ENCODE measurements around the gene CLMN. TPM values are rescaled to one million over a fixed set of nuclear protein-coding genes. Genes with fewer than 3 reads are reported as not detected.

The CLMN gene
- total RNA-seq, 4 donors from 2014 or later = 6.5 to 10.0 (median 7.9) TPM

GRCh38 chr14:95323917-95324316, 4.2 kb upstream of the CLMN start:
- Histone ChIP-seq H3K4me3 (no peak overlapping the region), H3K27me3 (no peaks in the 10 kb centered on the region), H3K9me3 (no peaks in the 10 kb centered on the region), H3K4me1 (peaks cover 11 to 17% (median 17%) of the 10 kb centered on the region in 4 donors), H3K27ac (replicated peaks in 1 of 4) (no peak overlapping the region), H3K36me3 (no peaks in the 10 kb centered on the region)
- intact Hi-C loops (cut with DNase I) = no loop called here
- TF ChIP-seq EP300 (IDR thresholded peaks at IDR 0.05) (no peak), POLR2AphosphoS5 (IDR thresholded peaks at IDR 0.05) (no peak), POLR2A (IDR thresholded peaks at IDR 0.05; ENCODE audit: low read depth) (no peak), CTCF (IDR thresholded peaks at IDR 0.05) (no peak)
- no peak for DNase-seq (ENCODE audit: extremely low spot score)
- WGBS = 85% methylated on average over 5 of the region's 7 CpGs

GRCh38 chr14:95323361-95323760, 3.7 kb upstream of the CLMN start:
- H3K27ac ChIP-seq (replicated peaks in 1 of 4) = no peak overlapping the region

GRCh38 chr14:95322651-95323050, 2.9 kb upstream of the CLMN start:
- intact Hi-C loops (cut with DNase I) = no loop called here
- Histone ChIP-seq H3K27ac (replicated peaks in 1 of 4) (no peak overlapping the region), H3K36me3 (no peaks in the 10 kb centered on the region), H3K4me1 (peaks cover 12 to 25% (median 20%) of the 10 kb centered on the region in 4 donors), H3K9me3 (no peaks in the 10 kb centered on the region), H3K4me3 (no peak overlapping the region), H3K27me3 (no peaks in the 10 kb centered on the region)
- WGBS = 86% methylated on average over 4 of the region's 4 CpGs
- TF ChIP-seq POLR2AphosphoS5 (IDR thresholded peaks at IDR 0.05) (no peak), POLR2A (IDR thresholded peaks at IDR 0.05; ENCODE audit: low read depth) (no peak), EP300 (IDR thresholded peaks at IDR 0.05) (no peak), CTCF (IDR thresholded peaks at IDR 0.05) (no peak)
- no peak for DNase-seq (ENCODE audit: extremely low spot score)

More at GRCh38 chr14:95323361-95323760, 3.7 kb upstream of the CLMN start:
- Histone ChIP-seq H3K9me3 (no peaks in the 10 kb centered on the region), H3K36me3 (no peaks in the 10 kb centered on the region), H3K27me3 (no peaks in the 10 kb centered on the region), H3K4me1 (peaks cover 12 to 23% (median 20%) of the 10 kb centered on the region in 4 donors), H3K4me3 (no peak overlapping the region)
- intact Hi-C loops (cut with DNase I) = no loop called here
- DNase-seq (ENCODE audit: extremely low spot score) = no peak
- no peak for TF ChIP-seq CTCF (IDR thresholded peaks at IDR 0.05)
- 92% methylated on average over 6 of the region's 6 CpGs for WGBS

- Histone ChIP-seq H3K4me1 (peaks cover 12 to 25% (median 20%) of the 10 kb centered on the region in 4 donors), H3K27me3 (no peaks in the 10 kb centered on the region), H3K9me3 (no peaks in the 10 kb centered on the region), H3K27ac (replicated peaks in 1 of 4) (no peak overlapping the region), H3K36me3 (no peaks in the 10 kb centered on the region), H3K4me3 (no peak overlapping the region)
- WGBS = 94% methylated on average over 5 of the region's 5 CpGs
- intact Hi-C loops (cut with DNase I) = no loop called here
- no peak for TF ChIP-seq CTCF (IDR thresholded peaks at IDR 0.05)
- TF ChIP-seq EP300 (IDR thresholded peaks at IDR 0.05) = no peak
- no peak for TF ChIP-seq POLR2AphosphoS5 (IDR thresholded peaks at IDR 0.05)
- no peak for TF ChIP-seq POLR2A (IDR thresholded peaks at IDR 0.05; ENCODE audit: low read depth)
- no peak for DNase-seq (ENCODE audit: extremely low spot score)
Measured at GRCh38 chr14:95321693-95322455, 2.2 kb upstream of the CLMN start.

Measured in esophagus muscularis mucosa (tissue), 4 donors.